Measurements from ENCODE around the gene CPLANE2.

DNA sequence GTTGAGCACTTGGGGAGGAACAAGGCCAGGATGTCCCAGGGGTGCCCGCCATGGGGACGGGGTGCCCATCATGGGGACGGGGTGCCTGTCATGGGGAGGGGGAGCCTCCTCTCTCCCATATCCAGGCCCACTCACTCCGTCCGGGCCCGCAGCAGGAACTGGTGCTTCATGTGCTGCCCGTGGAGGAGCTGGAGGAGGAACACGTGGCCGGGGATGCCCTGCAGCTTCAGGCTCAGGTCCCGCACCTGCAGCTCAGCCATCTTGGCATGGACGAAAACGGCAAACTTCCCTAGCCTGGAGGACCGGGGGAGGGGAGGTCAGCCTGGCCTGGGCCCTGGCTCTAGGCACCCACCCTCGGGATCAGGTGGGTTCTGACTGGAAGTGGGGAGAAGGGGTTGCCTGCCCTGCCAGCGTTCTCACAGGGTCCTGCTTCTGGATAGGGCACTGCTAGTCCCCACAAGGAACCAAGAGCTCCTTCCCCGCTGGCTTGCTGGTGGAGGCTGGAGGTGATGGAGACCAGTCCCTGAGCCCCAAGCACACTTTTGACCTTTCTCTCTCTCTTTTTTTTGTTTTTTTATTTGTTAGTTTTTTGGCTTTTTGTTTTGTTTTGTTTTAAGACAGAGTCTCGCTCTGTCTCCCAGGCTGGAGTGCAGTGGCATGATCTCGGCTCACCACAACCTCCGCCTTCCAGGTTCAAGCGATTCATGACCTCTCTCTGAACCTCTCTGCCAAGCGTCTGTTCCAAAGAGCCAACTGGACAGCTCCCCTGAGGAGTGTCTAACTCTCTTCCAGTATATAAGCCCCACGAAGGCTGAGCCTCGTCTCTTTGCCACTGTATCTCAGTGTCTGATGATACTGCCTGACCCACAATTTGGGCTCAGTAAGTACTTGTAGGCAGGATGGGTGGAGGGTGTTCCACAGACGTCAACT, 34.4 kb downstream of the CPLANE2 start:
- TF ChIP-seq EZH2 (IDR thresholded peaks at IDR 0.05; ENCODE audit: low read depth) (no peak), CTCF (conservative IDR thresholded peaks at IDR 0.05) (no peak)
